NB4 (cell line): ENCODE results near the gene ABITRAM.
A peak's percentile ranks its signal among the peaks of the same experiment; 100 is the strongest.
"Not testable (repeated sequence)": the region's sequence is repeated elsewhere in the genome, so short reads cannot be mapped to it uniquely, and the experiment has no call there.

Experiments
- DNase-seq: peaks from one replicate; pipeline ENCODE4 v3.0.0; 2010; ENCODE audit warnings: low read depth
- H3K4me3 ChIP-seq: one replicate; pipeline ENCODE4 v1.5.1; 2011; ENCODE audit warnings: mild to moderate bottlenecking, low read depth, low read length, moderate library complexity
- CTCF ChIP-seq: IDR thresholded peaks from one replicate; pipeline ENCODE4 v1.5.1; 2012; ENCODE audit warnings: low read depth, low read length
- MAX ChIP-seq: IDR thresholded peaks from 2 replicates; pipeline ENCODE4 v1.6.1; 2011; ENCODE audit warnings: low read depth, low read length
- MYC ChIP-seq: IDR thresholded peaks from 2 replicates; pipeline ENCODE4 v1.6.1; 2011; ENCODE audit warnings: low read depth, low read length
- POLR2A ChIP-seq: IDR thresholded peaks from 2 replicates; pipeline ENCODE4 v1.6.1; 2011; ENCODE audit warnings: mild to moderate bottlenecking; ENCODE audit not compliant: insufficient read length; ENCODE audit errors: extremely low read depth

Gene ABITRAM

GRCh38 chr9:108905494-108905893 is 28.7 kb upstream of the ABITRAM start:
- H3K4me3 ChIP-seq: no peak overlapping the region
- no peak for DNase-seq
- no peak for TF ChIP-seq MYC
- no peak for TF ChIP-seq MAX
- no peak for TF ChIP-seq CTCF
- no peak for TF ChIP-seq POLR2A

- TF ChIP-seq MYC (no peak), MAX (no peak)
Measured at GRCh38 chr9:108910402-108910801, 23.8 kb upstream of the ABITRAM start.

GRCh38 chr9:108910914-108911313 is 23.3 kb upstream of the ABITRAM start:
- no peak overlapping the region for H3K4me3 ChIP-seq
- DNase-seq: no peak
- TF ChIP-seq CTCF (no peak), MYC (no peak), MAX (no peak), POLR2A (no peak)

More at GRCh38 chr9:108910402-108910801, 23.8 kb upstream of the ABITRAM start:
- no peak for DNase-seq
- H3K4me3 ChIP-seq: no peak overlapping the region

GRCh38 chr9:108911820-108912219 is 22.4 kb upstream of the ABITRAM start:
- no peak overlapping the region for H3K4me3 ChIP-seq
- TF ChIP-seq CTCF: no peak
- no peak for TF ChIP-seq MYC
- TF ChIP-seq MAX: no peak
- no peak for TF ChIP-seq POLR2A
- DNase-seq: no peak

GRCh38 chr9:108913391-108913790 is 20.8 kb upstream of the ABITRAM start:
- DNase-seq: peak; percentile 90
- no peak overlapping the region for H3K4me3 ChIP-seq
- peak; percentile 65; the same call in 1 of the 2 replicates for TF ChIP-seq MAX
- TF ChIP-seq CTCF: no peak
- peak; percentile 67 for TF ChIP-seq MYC

GRCh38 chr9:108919517-108919916 is 14.7 kb upstream of the ABITRAM start:
- no peak for DNase-seq
- no peak overlapping the region for H3K4me3 ChIP-seq
- TF ChIP-seq POLR2A (no peak), MAX (no peak), MYC (no peak), CTCF (no peak)

GRCh38 chr9:108920401-108920800 is 13.8 kb upstream of the ABITRAM start:
- H3K4me3 ChIP-seq, DNase-seq: not testable (repeated sequence)
